Natural killer cell treated with Interleukin-12 subunit alpha and Interleukin-12 subunit beta and Interleukin-15 and Interleukin-18, amount 100 ng/mL, for 72 hours (primary cell): ENCODE measurements around the gene RHBDD3. TPM values are rescaled to one million over a fixed set of nuclear protein-coding genes. Genes with fewer than 3 reads are reported as not detected.
A peak's percentile ranks its signal among the peaks of the same experiment; 100 is the strongest.
"Not testable (repeated sequence)": the region's sequence is repeated elsewhere in the genome, so short reads cannot be mapped to it uniquely, and the experiment has no call there.

Experiments used
- ATAC-seq, 2 donors: fragments of 150-1000 bp; cut with Tn5 transposase in 1 of 2; sonication (Bioruptor Pico), chemical (Tn5 transposase) in 1 of 2; 2 replicates each; pipeline ENCODE4 v1.10.0; 2021
- DNase-seq: peaks from one replicate; pipeline ENCODE4 v3.0.0; 2022; ENCODE audit warnings: low spot score
- H3K27ac Mint-ChIP-seq, 2 donors: 1 replicate in 1 of 2; 2 replicates in 1 of 2; pipeline ENCODE4 v1.8.0; 2022; ENCODE audit warnings: mixed read lengths in 2 of 2, mild to moderate bottlenecking in 1 of 2, moderate library complexity in 1 of 2
- H3K27me3 Mint-ChIP-seq, 2 donors: 1 replicate in 1 of 2; 2 replicates in 1 of 2; pipeline ENCODE4 v1.8.0; 2022; ENCODE audit warnings: mixed read lengths in 2 of 2
- H3K36me3 Mint-ChIP-seq: one replicate; pipeline ENCODE4 v1.8.0; 2022; ENCODE audit warnings: mixed read lengths
- H3K4me1 Mint-ChIP-seq, 2 donors: 1 replicate in 1 of 2; 2 replicates in 1 of 2; pipeline ENCODE4 v1.8.0; 2022; ENCODE audit warnings: low read depth in 2 of 2, mixed read lengths in 2 of 2, mild to moderate bottlenecking in 1 of 2
- H3K4me3 Mint-ChIP-seq: one replicate; pipeline ENCODE4 v1.8.0; 2022; ENCODE audit warnings: mixed read lengths
- H3K9me3 Mint-ChIP-seq: 2 replicates; pipeline ENCODE4 v1.8.0; 2022; ENCODE audit warnings: mixed read lengths
- total RNA-seq, 2 donors: library from RNA; stranded (reverse); gene quantifications; one replicate each; pipeline ENCODE4 v1.2.3, GENCODE V29; 2022

The RHBDD3 gene
- total RNA-seq, 2 donors from 2014 or later: 33.6 to 69.0 TPM

DNA sequence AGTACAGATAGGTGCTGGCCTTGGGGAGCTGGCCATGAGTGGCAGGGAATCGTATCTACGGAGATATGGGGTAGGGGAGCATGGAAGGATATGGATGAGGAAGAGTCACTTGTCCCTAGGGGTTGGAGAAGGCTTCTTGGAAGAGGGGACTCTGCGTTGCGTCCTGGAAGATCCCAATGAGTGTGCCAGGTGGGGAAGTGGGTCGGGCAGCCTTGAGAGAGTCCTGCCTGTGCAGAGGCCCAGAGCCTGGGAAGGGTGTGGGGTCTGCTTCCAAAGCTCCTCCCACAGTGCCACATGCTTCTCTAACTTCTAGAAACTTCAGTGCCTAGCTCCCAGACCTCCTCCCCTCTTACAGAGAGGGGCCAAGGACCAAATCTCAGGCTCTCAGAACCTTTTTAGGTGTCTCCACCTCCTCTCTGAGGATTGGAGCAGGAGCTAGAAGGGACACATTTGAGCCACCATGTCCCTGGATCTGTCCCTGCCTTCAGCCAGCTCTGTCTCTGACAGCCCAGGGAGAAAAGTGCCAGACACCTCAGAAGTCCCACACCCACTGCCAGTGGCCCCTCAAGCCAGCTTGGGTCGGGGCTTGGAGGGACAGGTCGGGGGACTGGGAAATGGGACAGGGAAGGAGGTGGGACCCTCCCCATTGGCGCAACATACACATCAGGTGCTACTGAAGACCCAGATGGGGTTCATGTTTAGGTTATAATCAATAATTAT, 11.0 kb downstream of the RHBDD3 start:
- no peak for ATAC-seq
- Mint-ChIP-seq H3K4me3 (no peak overlapping the region), H3K4me1 (peaks cover 0 to 2% of the 10 kb centered on the region in 2 donors), H3K9me3 (no peaks in the 10 kb centered on the region), H3K27me3 (peaks cover 0 to 7% of the 10 kb centered on the region in 2 donors), H3K36me3 (no peaks in the 10 kb centered on the region), H3K27ac (no peak overlapping the region)
- DNase-seq: no peak

DNA sequence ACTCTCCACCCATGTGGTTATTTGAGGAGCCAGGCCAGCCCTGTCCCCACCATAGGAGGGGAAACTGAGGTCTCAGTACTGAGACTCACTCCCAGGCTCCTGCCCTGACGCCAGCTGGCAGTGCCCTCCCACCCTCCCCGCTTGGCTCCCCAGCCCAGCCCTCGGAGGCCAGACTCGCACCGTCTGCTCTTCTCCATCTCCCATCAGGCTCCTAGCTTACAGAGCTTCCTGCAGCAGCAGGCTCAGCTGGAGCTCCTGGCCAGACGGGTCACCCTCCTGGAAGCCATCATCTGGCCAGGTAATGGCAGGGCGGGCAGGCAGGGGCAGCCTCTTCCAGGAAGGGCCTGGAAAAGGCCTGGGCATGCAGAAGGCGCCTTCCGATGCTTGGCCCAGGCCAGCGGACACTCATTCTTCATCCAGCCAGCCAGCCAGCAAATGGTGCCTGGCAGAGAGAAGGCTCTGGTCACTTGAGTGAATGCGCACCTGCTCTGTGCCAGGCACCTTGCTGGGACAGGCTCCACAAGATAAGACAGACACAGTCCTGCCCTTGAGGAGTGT, 12.6 kb downstream of the RHBDD3 start:
- Mint-ChIP-seq H3K27me3 (peaks cover 0 to 7% of the 10 kb centered on the region in 2 donors), H3K9me3 (no peaks in the 10 kb centered on the region), H3K4me3 (no peak overlapping the region), H3K36me3 (no peaks in the 10 kb centered on the region), H3K27ac (no peak overlapping the region), H3K4me1 (peaks cover 0 to 2% of the 10 kb centered on the region in 2 donors)
- ATAC-seq (no peak), DNase-seq (no peak)

DNA sequence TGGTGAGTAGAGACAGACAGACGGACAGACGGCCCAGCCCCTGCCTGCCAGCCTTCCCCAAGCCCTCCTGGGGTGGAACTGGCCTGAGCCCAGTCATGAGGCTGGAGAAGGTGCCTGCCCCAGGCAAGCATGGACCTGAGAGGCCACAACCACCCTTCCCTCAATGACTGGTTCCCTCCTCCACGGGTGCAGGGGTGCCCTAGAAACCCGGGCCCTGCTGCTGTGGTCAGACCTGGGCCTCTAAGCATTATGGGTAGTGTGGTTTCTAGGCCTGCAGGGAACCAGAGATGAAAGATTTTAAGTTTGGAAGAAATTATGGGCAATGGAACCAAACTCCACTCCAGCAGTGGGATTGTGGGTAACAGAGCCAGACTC, 13.5 kb downstream of the RHBDD3 start:
- no peak for DNase-seq

DNA sequence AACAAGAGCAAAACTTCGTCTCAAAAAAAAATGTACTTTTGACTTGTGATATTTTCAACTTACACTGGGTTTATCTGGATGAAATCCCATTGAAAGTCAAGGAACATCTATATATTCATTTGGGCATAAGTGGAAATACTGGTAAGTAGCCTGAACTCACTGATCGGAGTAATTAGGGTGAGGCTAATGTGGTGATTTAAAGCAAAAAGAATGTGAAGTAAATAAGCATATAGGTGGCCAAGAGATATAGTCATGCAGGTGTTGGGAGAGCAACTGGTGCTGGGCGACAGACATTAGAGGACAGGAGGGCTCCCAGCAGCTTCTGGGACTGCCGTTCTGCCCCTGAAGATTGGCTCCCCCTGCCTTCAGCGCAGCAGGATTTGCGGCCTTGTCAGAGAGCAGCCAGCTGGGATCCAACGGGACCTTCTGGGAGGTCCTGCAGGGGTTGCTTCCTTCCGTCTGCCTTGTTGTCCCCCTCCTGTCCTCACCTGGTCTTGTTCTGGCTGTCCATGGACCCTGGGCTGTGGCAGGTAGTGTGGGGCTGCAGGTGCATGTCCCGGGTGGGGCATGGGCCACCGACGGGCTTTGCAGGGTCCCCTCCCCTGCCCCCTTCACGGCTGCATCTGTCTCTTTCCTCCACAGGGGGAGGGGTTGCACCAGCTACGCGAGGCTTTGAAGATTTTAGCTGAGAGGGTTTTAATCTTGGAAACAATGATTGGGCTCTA, 14.1 kb downstream of the RHBDD3 start:
- H3K4me3 Mint-ChIP-seq: no peak overlapping the region
- H3K27ac Mint-ChIP-seq: no peak overlapping the region
- ATAC-seq (no peak), DNase-seq (no peak)
- H3K9me3 Mint-ChIP-seq: no peaks in the 10 kb centered on the region
- H3K36me3 Mint-ChIP-seq: no peaks in the 10 kb centered on the region
- peaks cover 0 to 7% of the 10 kb centered on the region in 2 donors for H3K27me3 Mint-ChIP-seq
- peaks cover 0 to 2% of the 10 kb centered on the region in 2 donors for H3K4me1 Mint-ChIP-seq

More for the DNA sequence above, 13.5 kb downstream of the RHBDD3 start:
- Mint-ChIP-seq H3K27ac (no peak overlapping the region), H3K4me3 (no peak overlapping the region), H3K4me1 (peaks cover 0 to 2% of the 10 kb centered on the region in 2 donors), H3K27me3 (peaks cover 0 to 7% of the 10 kb centered on the region in 2 donors), H3K36me3 (no peaks in the 10 kb centered on the region), H3K9me3 (no peaks in the 10 kb centered on the region)
- ATAC-seq: no peak

DNA sequence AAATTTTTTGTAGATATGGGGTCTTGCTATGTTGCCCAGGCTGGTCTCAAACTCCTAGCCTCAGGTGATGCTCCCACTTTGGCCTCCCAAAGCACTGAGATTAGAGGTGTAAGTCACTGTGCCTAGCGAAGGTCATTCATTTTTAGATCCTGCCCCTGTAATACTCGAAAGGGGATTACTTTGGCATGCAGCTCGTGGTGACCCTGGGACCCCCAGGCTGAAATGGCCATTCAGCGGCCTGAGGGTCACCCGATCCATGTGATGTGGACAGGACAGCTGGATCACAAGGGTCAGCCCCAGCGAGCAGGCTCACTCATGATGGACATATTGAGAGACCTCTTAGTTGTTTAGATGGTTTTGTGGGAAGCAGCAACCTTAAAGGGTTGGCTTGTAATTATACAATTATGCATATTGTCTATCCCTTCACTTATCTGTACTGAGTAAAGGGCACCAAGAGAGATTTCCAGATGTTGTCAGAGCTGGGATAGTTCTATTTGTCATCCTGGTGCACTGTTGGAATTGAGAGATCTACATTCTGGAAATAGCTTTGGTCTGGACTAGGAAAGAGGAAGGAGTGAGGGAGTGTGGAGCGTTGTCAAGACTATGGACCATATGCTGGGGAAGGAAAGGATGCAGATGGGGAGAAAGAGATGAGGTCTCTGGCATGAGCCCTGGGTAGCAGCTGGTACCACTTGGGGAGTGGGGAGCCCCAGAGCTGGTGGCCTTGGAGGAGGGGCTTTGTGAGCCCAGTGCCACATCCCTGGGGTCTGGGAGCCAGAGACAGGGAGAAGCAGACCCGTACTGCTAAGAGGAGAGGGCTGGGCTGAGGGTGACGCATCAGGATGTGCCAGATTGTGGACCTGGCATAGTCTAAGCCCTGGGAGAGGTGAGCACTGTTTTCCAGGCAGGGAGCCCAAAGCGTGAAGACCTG, 15.5 kb downstream of the RHBDD3 start:
- Mint-ChIP-seq H3K4me3 (no peak overlapping the region), H3K36me3 (no peaks in the 10 kb centered on the region), H3K9me3 (no peaks in the 10 kb centered on the region), H3K27ac (no peak overlapping the region), H3K4me1 (no peaks in the 10 kb centered on the region), H3K27me3 (peaks cover 0 to 7% of the 10 kb centered on the region in 2 donors)
- no peak for DNase-seq
- no peak for ATAC-seq

DNA sequence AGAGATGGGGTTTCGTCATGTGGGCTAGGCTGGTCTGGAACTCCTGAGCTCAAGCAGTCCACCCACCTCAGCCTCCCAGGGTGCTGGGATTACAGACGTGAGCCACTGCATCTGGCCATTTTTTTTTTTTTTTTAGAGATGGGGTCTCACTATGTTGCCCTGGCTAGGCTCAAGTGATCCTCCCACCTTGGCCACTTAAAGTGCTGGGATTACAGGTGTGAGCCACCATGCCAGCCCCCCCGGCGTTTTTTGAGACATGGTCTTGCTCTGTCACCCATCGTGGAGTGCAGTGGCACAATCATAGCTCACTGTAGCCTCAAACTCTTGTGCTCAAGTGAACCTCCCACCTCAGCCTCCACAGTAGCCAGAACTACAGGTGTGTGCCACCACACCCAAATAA, 16.5 kb downstream of the RHBDD3 start:
- Mint-ChIP-seq H3K36me3 (no peaks in the 10 kb centered on the region), H3K9me3 (no peaks in the 10 kb centered on the region), H3K4me3 (no peak overlapping the region), H3K27me3 (peaks cover 0 to 7% of the 10 kb centered on the region in 2 donors), H3K4me1 (no peaks in the 10 kb centered on the region), H3K27ac (no peak overlapping the region)
- DNase-seq: no peak
- no peak for ATAC-seq

DNA sequence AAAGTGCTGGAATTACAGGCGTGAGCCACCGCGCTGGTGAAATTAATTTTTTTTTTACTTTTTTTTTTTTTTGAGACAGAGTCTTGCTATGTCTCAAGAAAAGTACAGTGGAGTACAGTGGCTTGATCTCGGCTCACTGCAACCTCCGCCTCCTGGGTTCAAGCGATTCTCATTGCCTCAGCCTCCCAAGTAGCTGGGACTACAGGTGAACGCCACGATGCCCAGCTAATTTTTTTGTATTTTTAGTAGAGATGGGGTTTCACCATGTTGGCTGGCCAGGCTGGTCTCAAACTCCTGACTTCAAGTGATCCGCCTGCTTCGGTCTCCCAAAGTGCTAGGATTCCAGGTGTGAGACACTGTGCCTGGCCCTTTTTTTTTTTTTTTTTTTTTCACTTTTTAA, 19.9 kb downstream of the RHBDD3 start:
- DNase-seq, ATAC-seq, H3K4me1 Mint-ChIP-seq, H3K9me3 Mint-ChIP-seq, H3K36me3 Mint-ChIP-seq, H3K4me3 Mint-ChIP-seq, H3K27ac Mint-ChIP-seq: not testable (repeated sequence)
- peaks cover 8 to 18% of the 10 kb centered on the region in 2 donors for H3K27me3 Mint-ChIP-seq

DNA sequence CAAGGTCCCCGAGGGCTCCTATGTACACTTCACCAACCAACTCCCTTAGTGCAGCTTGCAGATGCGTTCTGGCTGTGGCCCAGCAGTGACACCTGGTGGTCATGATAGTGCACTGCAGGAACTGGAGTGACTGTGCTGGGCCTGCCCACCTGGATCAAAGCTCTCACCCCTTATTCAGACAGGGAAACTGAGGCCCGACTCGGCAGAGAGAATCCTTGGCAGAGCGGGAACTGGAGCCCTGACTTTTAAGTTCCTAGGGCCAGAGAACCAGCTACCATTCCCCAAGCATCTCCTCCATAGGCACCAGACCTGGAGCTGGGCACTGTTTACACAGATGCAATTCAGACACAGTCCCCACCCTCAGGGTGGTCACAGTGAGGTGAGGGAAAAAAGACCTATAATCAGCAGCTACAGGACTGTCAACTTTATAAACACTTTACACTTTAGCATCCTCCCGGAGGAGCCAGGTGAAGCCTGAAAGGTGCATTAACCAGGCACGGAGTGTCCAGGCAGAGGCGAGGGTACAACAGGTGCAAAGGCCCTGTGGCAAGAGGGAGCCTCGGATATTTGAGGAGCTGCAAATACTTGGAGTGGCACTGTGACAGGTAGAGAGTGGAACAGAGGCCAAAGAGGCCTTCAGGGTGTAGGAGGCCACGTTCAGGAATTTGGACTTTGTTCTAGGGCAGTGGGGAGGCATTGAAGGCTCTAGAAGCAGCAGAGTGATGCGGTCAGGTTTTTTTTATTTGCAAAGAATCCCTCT, 22.0 kb downstream of the RHBDD3 start:
- peak; percentile 82 to 85 for ATAC-seq
- H3K27me3 Mint-ChIP-seq: peaks cover 8 to 14% of the 10 kb centered on the region in 2 donors
- peaks cover 0 to 3% of the 10 kb centered on the region in 2 donors for H3K4me1 Mint-ChIP-seq
- no peaks in the 10 kb centered on the region for H3K9me3 Mint-ChIP-seq
- no peak overlapping the region for H3K4me3 Mint-ChIP-seq
- peak; percentile 81 for DNase-seq
- no peaks in the 10 kb centered on the region for H3K36me3 Mint-ChIP-seq
- H3K27ac Mint-ChIP-seq: no peak overlapping the region

DNA sequence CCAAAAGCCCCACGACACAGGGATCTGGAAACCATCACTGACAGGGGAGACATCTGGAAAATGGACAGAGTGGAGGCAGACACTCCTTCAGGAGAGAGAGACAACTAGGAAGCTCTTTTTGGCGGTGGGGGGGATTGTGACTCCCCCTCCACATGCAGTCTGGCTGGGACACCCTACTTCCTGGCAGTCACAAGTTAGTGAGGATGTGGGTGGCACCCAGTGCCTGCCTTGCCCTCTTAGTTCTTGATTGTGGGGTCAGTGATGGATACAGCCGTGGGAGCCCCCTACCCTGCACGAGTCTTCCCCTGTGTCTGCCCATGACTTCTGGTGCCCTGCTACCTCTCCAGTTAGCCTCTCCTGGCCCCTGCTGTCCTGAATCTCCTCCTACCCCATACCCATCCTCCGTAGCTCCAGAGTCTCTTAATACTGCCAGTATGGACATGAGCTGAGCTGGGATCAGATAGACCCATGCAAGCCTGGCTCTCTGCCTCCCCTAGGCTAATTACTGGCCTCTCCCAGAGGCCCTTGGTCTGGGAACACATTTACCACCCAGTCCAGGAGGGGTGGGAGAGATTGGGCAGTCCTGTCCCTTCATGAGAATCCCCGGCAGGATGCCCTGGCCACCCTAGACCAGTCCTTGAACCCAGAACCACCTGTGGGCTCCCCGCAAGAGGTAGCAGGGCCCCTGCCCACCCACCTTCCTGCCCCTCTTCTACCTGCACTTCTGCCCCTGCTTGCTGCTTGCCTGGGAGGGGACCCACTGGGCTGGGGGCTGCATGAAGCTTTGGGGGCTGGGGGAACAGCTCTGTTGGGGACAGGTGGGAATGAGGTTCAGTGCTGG, 22.8 kb downstream of the RHBDD3 start:
- Mint-ChIP-seq H3K4me1 (peaks cover 0 to 3% of the 10 kb centered on the region in 2 donors), H3K36me3 (no peaks in the 10 kb centered on the region), H3K27ac (no peak overlapping the region), H3K9me3 (no peaks in the 10 kb centered on the region), H3K4me3 (no peak overlapping the region), H3K27me3 (peaks cover 8 to 14% of the 10 kb centered on the region in 2 donors)
- ATAC-seq: no peak
- DNase-seq: no peak

DNA sequence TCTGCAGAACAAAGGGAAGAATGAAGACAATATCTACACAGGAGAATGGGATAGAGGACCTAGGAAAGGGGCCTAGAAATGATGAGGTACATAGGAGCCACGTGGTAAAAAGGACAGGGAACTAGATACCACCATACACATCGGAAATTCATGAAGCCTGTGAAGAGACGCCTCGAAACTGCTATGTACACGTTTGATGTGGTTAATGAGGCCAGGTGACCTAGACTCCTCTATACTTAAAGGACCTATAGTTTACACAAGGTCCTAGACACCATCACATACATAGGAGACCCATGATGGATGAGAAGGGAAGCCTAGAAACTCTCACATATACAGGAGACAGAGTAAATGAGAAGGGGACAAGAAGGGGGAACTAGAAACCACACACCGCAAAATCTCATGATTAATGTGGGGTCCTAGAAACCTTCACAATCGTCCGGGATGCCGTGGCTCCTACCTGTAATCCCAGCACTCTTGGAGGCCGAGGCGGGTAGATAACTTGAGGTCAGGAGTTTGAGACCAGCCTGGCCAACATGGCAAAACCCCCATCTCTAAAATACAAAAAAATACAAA, 23.8 kb downstream of the RHBDD3 start:
- H3K27me3 Mint-ChIP-seq: peaks cover 8 to 14% of the 10 kb centered on the region in 2 donors
- peaks cover 0 to 3% of the 10 kb centered on the region in 2 donors for H3K4me1 Mint-ChIP-seq
- H3K27ac Mint-ChIP-seq: no peak overlapping the region
- DNase-seq (no peak), ATAC-seq (no peak)
- peaks cover 3% of the 10 kb centered on the region for H3K9me3 Mint-ChIP-seq
- H3K36me3 Mint-ChIP-seq: peaks cover 4% of the 10 kb centered on the region
- no peak overlapping the region for H3K4me3 Mint-ChIP-seq

DNA sequence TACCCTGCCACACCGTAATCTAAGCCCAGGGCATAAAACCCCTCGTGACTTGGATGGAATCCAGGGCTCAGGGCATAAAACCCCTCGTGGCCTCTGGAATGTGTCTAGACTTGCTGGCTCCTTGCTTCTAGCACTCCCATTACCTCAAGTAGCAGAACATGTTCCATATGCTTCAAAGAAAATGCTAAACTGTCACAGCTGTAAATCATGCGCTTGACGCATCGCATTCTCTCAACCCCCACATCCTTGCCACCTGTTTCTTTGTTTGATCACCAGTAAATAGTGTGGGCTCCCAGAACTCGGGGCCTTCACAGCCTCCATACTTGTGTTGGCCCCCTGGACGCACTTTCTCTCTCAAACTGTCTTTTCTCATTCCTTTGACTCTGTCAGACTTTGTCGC, 27.3 kb downstream of the RHBDD3 start:
- not testable (repeated sequence) for DNase-seq, ATAC-seq, H3K9me3 Mint-ChIP-seq, H3K4me3 Mint-ChIP-seq, H3K36me3 Mint-ChIP-seq, H3K27ac Mint-ChIP-seq, H3K4me1 Mint-ChIP-seq
- peaks cover 7 to 14% of the 10 kb centered on the region in 2 donors for H3K27me3 Mint-ChIP-seq

DNA sequence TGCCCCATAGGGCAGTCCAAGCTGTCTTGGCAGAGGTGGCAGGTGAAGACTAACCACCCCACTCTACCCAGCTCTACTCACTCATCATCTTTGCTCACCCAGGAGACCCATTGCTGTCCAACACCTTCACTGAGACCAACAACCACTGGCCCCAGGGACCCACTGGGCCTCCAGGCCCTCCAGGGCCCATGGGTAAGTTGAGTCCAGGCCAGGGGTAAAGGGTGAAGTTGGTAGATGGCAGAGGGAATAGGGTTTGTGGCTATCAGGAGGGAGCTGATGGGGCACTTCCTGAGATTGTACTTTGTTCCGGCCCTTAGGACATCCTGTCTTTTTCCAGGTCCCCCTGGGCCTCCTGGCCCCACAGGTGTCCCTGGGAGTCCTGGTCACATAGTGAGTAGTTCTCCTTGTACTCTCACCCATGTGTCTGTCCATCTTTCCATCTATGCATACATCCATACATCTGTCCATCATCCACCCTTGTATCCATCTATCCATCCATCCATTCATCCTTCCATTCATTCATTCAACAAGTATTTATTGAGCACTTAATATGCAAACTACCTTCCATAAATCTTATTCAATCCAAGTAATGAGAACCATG, 34.4 kb downstream of the RHBDD3 start:
- DNase-seq (no peak), ATAC-seq (no peak)
- no peaks in the 10 kb centered on the region for H3K4me1 Mint-ChIP-seq
- H3K36me3 Mint-ChIP-seq: no peaks in the 10 kb centered on the region
- H3K27ac Mint-ChIP-seq: no peak overlapping the region
- no peaks in the 10 kb centered on the region for H3K27me3 Mint-ChIP-seq
- no peak overlapping the region for H3K4me3 Mint-ChIP-seq
- no peaks in the 10 kb centered on the region for H3K9me3 Mint-ChIP-seq
